Hematopoietic multipotent progenitor cell treated with erythropoietin and hydrocortisone succinate and interleukin-3 and kit ligand, for 15 days (in vitro differentiated cells): ENCODE data around the gene TMEM235.
"Not testable (repeated sequence)": the region's sequence is repeated elsewhere in the genome, so short reads cannot be mapped to it uniquely, and the experiment has no call there.

ENCODE experiments used
- DNase-seq: peaks from one replicate; pipeline ENCODE4 v3.0.0-alpha.2; 2015; ENCODE audit warnings: low spot score

Gene TMEM235

DNA sequence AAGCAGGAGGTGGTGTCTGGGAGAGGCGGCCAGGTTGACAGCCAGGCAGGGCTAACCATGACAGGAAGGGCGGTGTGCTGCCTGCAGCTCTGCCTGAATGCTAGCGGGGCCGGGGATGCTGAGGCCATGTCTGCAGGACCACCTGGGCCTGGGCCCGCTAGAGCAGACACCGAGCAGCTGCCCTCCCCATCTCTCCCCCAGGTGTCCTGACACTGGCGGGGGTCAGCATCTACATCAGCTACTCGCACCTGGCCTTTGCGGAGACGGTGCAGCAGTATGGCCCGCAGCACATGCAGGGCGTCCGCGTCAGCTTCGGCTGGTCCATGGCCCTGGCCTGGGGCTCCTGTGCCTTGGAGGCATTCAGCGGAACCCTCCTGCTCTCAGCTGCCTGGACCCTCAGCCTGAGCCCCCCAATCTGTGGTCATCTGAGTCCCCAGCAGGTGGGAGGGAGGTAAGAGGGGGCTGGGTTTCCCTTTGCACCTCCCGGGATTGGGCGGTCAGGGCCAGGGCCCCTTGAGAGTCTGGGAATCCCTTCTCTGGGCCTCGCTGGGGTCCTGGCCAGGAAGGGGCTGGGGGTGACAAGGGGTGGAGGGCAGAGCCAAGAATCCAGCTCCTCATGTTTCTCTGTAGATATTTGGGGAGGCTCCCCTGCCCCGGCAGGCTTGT lies 7.5 kb downstream of the TMEM235 start:
- DNase-seq = no peak

DNA sequence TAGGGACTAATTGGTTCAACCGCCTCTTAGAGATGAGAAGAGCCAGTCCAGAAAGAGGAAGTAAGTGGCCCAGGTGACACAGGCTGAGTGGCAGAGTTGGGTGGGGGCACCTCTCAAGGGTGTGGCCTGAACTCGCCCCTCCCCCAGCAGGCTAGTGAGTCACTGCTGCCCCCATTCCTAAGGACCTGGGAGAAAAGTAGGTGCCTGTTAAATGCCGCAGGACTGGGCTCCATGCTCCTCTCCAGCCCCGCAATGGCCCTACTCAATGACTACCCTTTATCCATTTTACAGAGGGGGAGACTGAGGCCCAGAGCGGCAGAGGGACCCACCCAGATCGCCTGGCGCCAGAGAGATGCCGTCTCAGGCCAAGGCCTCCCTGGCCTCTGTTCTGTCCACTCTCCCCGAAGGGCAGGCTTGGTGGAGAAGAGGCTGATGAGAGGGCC lies 8.1 kb downstream of the TMEM235 start:
- DNase-seq = no peak

DNA sequence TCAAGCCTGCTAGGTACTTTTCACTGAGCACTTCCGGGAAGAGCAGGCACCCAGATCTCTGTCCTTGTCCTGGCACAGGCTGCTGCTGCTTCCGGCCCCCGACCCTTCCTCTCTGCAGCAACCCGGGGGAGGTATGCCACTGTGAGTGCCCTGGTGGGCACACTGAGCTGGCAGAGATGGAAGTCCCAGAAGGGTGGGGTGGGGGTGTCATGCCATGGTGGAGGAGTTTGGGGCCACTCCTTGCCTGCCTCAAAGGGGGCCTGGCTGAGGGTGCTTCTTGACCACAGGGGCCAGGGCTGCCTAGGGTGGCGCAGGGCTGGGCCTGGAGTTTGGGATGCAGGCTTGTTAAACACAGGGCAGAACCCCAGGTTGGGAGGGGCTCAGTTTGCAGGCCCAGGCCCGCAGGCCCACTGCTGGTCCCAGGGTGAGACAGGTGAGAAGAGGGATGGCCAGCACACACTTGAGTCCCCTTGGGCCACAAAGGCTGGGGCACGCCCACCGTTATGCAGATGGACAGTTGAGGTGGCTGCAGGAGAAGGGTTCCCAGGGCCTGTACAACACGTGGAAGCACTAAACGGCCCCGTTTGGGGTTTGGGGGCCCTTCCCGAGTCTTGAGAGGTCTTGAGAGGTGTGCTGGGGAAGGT lies 8.7 kb downstream of the TMEM235 start:
- no peak for DNase-seq

DNA sequence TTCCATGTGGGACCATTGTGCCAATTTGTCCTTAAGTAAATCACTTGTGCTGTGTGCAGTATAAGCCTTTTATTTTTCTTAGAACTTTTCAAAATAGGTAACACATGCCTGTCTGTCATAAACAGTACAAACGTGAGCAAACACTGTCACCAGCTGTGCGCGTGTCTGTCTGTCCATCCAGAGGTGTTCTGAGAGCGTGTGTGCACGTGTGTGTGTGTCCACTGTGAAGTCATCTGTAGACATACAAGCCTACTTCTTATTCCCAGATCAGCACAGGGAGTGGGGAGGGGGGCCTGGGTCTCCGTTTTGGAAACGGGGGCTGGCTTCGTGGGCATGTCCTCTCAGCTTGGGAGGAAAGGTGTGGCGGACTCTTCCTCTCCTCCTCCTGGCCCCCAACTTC lies 9.4 kb downstream of the TMEM235 start:
- no peak for DNase-seq

DNA sequence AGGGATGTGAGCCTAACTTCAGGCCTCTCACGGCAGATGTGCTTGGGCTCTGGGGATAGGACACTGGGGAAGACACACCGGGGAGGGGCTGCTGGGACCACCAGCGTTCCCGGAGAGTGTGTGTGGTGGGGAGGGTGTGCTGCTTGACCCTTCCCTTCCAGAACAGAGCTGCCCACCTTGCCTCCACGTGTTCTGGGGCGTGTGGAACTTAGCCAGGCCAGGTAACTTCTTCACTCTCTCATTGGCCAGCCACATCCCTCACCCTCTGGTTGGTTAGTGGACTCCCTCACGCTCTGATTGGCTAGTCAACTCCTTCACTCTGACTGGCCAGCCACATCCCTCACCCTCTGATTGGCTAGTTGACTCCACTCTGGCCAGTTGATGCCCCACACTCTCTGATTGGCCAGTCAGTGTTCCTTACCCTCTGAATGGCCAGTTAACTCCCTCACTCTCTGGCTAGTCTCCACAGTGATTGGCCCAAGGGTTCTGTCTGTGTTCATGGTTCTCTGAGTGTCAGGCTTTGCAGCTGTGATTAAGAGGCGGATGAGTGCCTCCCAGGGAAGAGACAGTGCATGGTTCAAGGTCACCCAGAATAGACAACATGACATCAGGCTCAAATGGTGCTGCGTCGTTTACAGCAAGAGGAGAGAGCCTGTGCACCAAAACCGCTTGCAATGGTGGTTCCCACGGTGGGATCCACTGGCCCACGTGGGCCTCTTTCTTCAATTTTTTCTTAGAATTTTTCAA lies 10.0 kb downstream of the TMEM235 start:
- no peak for DNase-seq

DNA sequence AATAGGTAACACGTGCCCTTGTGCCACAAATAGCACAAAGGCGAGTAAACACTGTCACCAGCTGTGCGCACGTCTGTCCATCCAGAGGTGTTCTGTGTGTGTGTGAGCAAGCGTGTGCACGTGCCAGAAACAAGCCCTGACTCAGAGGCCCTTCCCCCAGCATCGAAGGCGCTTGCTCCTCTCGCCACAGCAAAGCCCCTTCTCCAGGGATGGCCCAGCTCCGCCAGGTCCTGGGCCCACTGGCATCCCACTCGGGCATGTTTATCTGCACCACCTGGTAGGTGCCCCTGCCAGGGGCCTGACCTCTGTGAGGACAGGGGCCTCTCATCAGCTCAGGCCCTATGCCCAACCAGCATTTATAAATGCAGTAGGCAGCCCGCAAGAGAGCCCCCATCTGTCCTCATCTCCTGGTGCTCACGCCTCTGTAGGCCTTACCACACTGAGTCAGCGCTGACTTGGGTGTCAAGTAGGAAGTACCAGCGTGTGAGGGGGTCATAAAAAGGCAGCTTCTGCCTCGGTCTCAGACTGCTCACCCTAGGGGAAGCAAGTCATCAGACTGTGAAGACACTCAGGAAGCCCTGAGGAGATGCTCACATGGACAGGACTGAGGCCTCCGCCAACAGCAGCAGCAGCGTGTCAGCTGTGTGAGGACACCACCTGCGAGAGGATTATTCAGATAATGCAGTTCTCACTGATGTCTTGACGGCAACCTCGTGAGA lies 10.8 kb downstream of the TMEM235 start:
- DNase-seq = no peak

DNA sequence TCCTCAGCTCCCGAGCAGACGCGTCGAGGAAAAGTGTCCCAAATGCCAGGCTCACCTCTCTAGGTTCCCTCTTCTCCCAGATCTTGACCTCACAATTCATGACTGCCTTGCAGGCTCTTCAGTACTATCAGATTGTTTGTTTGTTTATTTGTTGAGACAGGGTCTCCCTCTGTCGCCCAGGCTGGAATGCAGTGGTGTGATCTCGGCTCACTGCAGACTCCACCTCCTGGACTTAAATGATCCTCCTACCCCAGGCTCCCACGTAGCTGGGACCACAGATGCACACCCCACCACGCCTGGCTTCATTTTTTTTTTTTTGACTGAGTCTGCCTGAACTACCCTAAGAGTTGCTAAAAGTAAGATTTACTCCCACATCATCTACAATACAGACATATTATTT lies 15.9 kb downstream of the TMEM235 start:
- no peak for DNase-seq

DNA sequence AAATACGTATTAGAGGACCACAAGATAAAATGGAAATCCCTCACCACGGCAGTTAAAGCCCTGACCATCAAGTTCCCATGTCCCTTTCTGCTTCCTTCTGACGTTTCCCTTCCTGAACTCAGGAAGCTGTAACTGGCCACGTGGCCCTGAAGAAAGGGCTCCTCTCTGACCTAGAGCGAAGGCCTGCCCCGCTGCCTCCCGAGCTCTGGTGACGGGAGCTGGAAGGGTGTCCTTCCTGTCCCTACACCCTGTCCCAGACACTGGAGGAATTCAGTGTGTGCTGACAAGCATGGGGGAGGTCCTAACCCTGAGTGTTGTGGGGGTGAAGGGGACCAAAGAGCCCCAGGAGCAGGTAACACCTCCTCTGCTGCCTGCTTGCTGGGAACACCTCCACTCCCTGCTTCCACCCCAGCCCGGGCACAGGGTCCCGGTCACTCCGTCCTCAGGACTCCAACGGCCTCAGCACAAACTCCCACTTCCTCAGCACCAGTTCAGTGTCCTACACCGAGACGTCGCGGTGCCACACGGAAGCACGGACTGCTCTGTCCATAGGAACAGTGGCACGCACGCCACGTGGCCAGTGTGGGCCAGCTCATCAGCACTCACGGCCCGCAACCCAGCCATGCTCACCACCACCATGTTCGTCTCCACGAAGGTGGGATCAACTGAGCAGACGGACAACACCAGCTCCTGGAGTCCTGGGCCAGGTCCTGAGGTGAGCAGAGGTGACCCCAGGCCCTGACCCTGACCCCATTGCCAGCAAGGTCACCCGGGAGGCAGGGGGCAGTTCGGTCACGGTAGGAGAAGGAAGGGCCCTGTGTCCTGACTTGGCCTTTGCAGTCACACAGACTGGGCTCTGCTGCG lies 16.9 kb downstream of the TMEM235 start:
- DNase-seq = no peak

DNA sequence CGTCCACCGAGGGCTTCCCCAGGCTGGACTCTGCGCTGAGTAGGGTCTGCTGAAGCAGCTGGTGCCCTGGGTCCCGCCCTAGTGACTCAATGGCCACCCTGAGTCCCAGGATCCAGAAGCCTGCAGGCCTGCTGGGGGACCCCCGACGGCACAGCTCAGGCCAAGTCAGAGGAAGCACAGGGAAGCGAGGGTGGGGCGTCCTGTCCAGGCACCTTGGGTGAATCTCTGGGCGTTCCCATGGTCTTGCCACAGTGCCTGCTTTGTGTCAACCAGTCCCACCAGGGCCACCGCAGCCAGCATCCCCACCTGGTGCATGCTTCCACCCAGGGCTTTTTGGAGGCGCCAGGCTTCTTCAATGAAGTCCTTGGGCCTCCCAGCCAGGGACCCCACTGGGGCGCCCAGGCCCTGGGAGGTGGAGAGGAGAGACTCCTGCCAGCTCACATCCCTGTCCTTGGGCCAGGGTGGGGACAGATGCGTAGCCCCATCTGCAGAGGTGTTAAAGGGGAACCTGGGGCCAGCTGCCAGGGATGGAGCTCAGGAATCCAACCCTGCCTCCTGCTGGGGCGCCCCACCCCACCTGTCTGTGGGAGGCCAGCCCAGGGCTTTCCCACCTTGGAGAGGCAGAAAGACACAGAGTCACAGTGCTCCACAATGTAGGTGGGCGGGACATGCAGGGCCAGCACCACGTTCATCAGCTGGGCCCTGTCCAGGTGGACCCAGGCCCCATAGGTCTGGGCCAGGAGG lies 17.8 kb downstream of the TMEM235 start:
- DNase-seq = no peak

DNA sequence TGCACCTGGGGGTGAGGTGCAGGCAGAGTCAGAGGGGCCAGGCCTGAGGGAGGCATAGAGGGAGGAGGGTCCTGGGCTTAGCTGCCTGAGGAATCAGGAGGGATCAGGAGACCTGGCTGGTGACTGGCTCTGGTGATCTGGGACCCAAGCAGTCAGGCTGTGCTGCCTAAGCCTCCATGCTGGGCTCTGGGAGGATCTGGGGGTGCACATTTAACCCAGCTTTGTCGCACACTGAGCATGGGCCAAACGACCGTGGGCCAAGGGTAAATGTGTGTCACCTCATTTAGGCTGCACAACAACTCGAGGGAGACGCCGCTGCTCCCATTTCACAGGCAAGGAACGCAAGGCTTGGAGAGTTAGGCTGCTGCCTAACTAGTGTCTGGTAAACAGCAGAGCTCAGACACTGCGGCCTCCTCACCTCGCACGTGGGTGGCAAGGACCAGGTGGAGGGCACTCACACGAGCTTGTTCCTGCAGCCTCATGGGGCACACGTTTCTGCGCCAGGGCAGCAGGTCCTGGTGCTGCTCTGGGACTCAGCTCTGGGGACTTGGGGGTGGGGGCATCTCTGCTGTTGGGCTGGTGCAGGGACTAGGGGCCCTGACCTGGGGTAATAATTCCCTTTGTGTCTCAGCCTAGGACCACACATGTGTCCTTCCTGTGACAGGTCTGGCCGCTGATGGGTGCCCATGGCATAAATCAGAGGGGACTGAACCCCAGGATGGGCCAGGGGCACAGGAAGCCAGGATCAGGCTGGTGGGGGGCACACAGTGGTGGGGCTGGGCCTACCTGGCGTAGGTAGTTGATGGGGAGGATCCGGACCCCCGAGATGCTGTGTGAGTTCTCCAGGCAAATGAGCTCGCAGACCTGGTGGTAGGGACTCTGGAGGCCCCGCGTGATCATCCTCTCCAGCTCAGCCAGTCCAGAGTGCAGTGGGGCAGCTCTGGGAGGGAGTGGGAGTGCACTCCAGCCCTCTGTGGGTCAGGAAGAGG lies 18.7 kb downstream of the TMEM235 start:
- no peak for DNase-seq

DNA sequence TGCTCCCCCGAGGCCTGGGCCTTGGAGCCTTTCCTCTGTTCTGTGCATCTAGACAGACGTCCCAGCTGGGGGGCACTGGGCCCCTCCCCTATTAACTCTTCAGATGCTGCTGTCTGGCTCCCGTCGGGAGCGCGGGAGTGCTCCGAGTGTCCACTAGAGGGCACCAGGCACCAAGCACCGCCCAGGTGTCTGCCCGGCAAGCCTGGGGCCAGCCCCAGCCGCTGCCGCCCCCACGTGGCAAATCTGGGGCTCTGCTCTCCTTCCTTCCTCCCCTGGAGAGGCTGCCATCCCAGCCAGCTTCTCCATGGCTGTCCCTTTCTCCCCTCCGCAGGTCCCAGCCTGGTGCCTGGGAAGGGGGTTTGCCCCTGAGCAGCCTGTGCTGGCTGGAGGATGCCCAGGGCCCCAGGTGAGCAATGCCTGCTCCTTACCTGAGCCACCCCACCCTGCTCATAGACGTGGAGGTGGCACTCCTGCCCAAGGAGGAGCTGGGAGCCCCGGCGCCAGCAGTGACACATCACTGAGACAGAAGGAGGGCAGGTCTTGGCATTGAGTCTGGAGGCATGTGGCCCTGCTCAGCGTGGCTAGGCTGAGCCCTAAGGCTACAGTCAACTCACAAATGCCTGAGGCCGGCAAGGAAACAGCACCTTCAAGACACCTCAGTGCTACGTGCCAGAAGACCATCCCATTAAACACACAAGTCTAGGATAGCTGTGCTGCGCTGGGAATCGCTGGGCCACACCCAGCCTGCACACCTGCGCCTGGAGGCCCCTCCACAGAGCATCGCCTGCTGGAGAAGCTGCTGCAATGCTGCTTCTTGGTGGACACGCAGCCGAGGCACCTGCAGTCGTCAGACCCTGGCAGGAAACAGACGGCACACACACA lies 19.7 kb downstream of the TMEM235 start:
- peak; percentile 87 for DNase-seq

DNA sequence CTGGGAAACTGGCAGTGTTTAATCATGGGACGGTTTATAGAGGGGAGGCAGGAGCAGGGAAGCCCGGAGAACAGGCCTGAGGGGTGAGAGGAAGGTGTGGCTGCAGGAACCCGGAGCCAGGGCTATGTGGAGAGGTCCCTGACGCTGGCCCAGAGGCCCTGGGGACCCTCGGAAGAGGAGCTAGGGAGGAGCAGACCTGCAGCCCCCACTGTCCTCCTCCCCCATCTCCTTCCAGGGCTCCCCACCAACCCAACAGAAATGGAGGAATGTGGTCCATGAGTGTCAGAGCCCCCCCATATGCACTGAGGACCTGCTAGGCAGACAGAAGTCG lies 20.3 kb downstream of the TMEM235 start:
- DNase-seq = no peak

DNA sequence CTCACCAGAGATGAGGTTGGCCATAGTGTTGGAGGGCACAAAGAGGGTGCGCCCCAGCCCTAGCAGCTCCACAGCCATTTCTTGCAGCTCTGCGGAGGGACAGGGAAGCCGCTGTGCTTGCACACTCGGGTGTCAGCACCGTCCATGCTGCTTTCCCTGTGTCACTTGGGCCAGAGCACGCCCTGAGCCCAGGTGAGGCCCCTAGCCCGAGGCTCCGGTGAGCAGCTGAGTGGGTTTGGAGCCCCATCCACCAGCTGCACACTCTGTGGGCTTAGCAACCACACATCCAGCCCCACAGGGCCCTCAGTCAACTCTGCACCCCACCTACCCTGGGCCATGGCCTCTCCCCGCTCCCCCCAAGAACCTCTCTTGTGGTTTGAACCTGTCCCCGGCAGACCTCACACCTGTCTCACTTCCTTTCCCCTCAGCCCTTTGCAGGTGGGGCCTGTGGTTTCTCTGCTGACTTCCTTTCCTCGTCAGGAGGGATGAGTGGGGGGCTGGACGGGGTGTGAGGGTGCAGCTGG lies 20.7 kb downstream of the TMEM235 start:
- no peak for DNase-seq

DNA sequence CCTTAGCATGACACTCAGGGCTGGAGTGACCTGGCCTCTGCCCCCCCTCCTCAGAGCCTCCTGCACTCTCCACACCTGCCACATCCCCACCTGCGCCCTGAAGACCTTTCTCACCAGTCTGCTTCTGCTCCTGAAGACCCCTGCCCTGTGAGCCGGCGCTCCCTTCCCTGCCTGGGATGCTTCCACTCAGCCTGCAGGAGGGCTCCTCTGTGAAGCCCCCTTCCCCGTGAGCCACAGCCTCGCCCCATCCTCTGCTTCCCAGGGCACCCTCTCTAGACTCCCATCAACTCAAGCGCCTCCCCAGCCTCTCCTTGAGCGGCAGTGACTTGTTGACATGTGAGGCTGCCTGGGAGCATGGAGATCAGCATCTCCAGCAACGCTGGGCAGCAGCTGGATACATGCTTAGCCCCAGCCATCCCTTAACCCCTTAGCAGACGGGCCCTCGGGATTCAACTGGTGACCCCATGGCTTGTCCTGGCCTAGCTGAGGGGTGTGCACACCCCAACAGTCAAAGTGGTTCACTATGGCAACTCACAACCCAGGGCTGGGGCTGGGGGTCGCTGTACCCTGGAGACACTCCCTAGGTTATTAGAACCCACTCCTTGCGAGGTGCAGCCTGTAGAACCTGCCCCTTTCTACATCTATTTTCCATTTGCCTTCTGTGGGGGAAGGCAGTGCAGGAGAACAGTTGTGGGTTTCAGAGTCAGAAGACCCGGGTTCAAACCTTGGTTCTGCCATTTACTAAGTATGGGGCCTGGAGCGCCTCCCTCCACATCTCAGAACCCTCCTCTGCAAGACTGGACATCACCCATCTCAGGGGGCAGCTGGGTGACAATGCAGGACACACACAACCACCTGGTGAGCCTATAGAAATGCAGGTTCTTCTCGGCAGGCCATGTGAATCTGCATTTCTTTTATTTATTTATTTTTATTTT lies 21.5 kb downstream of the TMEM235 start:
- no peak for DNase-seq

DNA sequence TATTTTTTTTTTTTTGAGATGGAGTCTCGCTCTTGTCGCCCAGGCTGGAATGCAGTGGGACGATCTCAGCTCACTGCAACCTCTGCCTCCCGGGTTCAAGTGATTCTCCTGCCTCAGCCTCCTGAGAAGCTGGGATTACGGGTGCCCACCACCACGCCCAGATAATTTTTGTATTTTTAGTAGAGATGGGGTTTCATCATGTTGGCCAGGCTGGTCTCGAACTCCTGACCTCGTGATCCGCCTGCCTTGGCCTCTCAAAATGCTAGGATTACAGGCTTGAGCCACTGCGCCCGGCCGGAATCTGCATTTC lies 22.2 kb downstream of the TMEM235 start:
- DNase-seq = not testable (repeated sequence)

DNA sequence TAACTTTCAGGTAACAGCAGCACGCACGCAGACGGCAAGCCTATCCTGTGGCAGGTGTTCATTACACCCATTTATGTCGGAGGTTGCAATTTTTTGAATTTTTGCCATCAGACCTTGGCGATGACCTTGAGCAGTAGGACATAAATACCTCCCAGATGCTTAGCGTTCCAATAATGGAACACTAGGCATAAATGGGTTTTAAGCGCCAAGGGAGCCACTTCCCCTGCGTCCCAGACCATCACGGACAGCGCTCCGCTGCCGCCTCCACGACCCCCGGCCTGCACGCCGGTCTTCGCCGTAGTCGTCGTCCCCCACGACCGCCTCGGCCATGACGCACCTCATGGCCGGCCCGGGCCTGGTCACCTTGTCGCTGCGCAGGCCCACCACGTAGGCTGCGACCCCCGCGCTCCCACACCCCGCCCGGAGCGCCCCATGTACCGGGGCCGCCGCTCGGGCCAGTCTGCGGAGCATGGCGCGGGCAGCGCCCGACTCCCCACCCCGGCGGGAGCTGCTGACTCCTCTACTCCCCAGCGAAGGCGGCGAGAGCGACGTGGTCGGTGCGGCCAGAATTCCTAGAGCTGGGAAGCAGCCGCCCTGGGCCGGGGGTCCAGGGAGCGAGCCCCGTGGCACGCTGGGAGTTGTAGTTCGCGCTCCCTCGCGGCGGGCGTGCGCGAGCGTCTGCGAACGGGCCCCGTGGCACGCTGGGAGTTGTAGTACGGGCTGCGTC lies 22.7 kb downstream of the TMEM235 start:
- DNase-seq = peak; percentile 79
